Mesodermal cell (in vitro differentiated cells): ENCODE data around the gene MID1IP1.

ENCODE experiments used
- H3K27ac ChIP-seq: 2 replicates; pipeline ENCODE4 v1.7.0; 2013; ENCODE audit warnings: mild to moderate bottlenecking, low read depth, low read length, moderate library complexity; ENCODE audit not compliant: severe bottlenecking
- H3K36me3 ChIP-seq: 2 replicates; pipeline ENCODE4 v1.7.1; 2013; ENCODE audit warnings: mild to moderate bottlenecking, low read length, moderate library complexity; ENCODE audit not compliant: control insufficient read depth, insufficient read depth
- H3K4me1 ChIP-seq: one replicate; pipeline ENCODE4 v1.7.1; 2013; ENCODE audit warnings: mild to moderate bottlenecking, low read length; ENCODE audit not compliant: insufficient read depth, control insufficient read depth, poor library complexity, severe bottlenecking
- H3K4me3 ChIP-seq: 2 replicates; pipeline ENCODE4 v1.7.0; 2013; ENCODE audit warnings: low read length, control low read depth, mild to moderate bottlenecking; ENCODE audit not compliant: insufficient read depth, poor library complexity, severe bottlenecking; ENCODE audit errors: extremely low read depth
- H3K9me3 ChIP-seq: 2 replicates; pipeline ENCODE4 v1.7.1; 2013; ENCODE audit warnings: mild to moderate bottlenecking, low read length, moderate library complexity; ENCODE audit not compliant: control insufficient read depth
- WGBS, 2 experiments: methylation state at CpG; one replicate each; pipeline ENCODE4 v1.1.5; 2013; ENCODE audit warnings: missing lambda C conversion rate in 2 of 2; ENCODE audit not compliant: insufficient coverage in 2 of 2; 5-methylcytosine and 5-hydroxymethylcytosine counted together

Gene MID1IP1

GRCh38 chrX:38817004-38817703, 15.9 kb downstream of the MID1IP1 start:
- Histone ChIP-seq H3K27ac (peak overlapping the region; percentile 32), H3K4me1 (peaks cover 10% of the 10 kb centered on the region), H3K4me3 (no peak overlapping the region), H3K9me3 (peaks cover 5% of the 10 kb centered on the region), H3K36me3 (no peaks in the 10 kb centered on the region)
- WGBS, 2 experiments, result no CpG with 5 or more reads among the region's 2 CpGs

- H3K4me3 ChIP-seq, result no peak overlapping the region
- peaks cover 10% of the 10 kb centered on the region for H3K4me1 ChIP-seq
- H3K9me3 ChIP-seq, result no peaks in the 10 kb centered on the region
- H3K27ac ChIP-seq, result no peak overlapping the region
- H3K36me3 ChIP-seq, result no peaks in the 10 kb centered on the region
- 82% methylated on average over 1 of the region's 1 CpG; no CpG with 5 or more reads in 1 of the 2 experiments for WGBS, 2 experiments
Measured at GRCh38 chrX:38819163-38819562, 17.9 kb downstream of the MID1IP1 start.

- Histone ChIP-seq H3K4me1 (peaks cover 10% of the 10 kb centered on the region), H3K27ac (no peak overlapping the region), H3K4me3 (no peak overlapping the region), H3K9me3 (no peaks in the 10 kb centered on the region), H3K36me3 (no peaks in the 10 kb centered on the region)
- WGBS, 2 experiments, result no CpG with 5 or more reads among the region's 1 CpG
Measured at GRCh38 chrX:38819709-38820108, 18.4 kb downstream of the MID1IP1 start.

GRCh38 chrX:38820751-38821150, 19.5 kb downstream of the MID1IP1 start:
- Histone ChIP-seq H3K27ac (no peak overlapping the region), H3K9me3 (no peaks in the 10 kb centered on the region), H3K4me1 (peaks cover 10% of the 10 kb centered on the region), H3K36me3 (no peaks in the 10 kb centered on the region), H3K4me3 (no peak overlapping the region)
- WGBS, 2 experiments, result no CpG with 5 or more reads among the region's 2 CpGs

GRCh38 chrX:38824176-38824575, 22.9 kb downstream of the MID1IP1 start:
- Histone ChIP-seq H3K9me3 (no peaks in the 10 kb centered on the region), H3K27ac (no peak overlapping the region), H3K36me3 (no peaks in the 10 kb centered on the region), H3K4me1 (no peaks in the 10 kb centered on the region), H3K4me3 (no peak overlapping the region)
- WGBS, 2 experiments, result no CpG with 5 or more reads among the region's 2 CpGs

GRCh38 chrX:38831949-38832348, 30.7 kb downstream of the MID1IP1 start:
- H3K4me1 ChIP-seq, result no peaks in the 10 kb centered on the region
- no peaks in the 10 kb centered on the region for H3K36me3 ChIP-seq
- no CpG with 5 or more reads among the region's 2 CpGs for WGBS, 2 experiments
- no peaks in the 10 kb centered on the region for H3K9me3 ChIP-seq
- H3K27ac ChIP-seq, result no peak overlapping the region
- no peak overlapping the region for H3K4me3 ChIP-seq

GRCh38 chrX:38837389-38837788, 36.1 kb downstream of the MID1IP1 start:
- no peak overlapping the region for H3K27ac ChIP-seq
- 100% methylated on average over 1 of the region's 2 CpGs; no CpG with 5 or more reads in 1 of the 2 experiments for WGBS, 2 experiments
- H3K9me3 ChIP-seq, result no peaks in the 10 kb centered on the region
- no peaks in the 10 kb centered on the region for H3K36me3 ChIP-seq
- no peaks in the 10 kb centered on the region for H3K4me1 ChIP-seq
- no peak overlapping the region for H3K4me3 ChIP-seq

- H3K4me3 ChIP-seq, result no peak overlapping the region
- no CpG with 5 or more reads among the region's 3 CpGs for WGBS, 2 experiments
- no peaks in the 10 kb centered on the region for H3K4me1 ChIP-seq
- H3K9me3 ChIP-seq, result no peaks in the 10 kb centered on the region
- H3K36me3 ChIP-seq, result no peaks in the 10 kb centered on the region
- H3K27ac ChIP-seq, result no peak overlapping the region
Measured at GRCh38 chrX:38839277-38839676, 38.0 kb downstream of the MID1IP1 start.

- Histone ChIP-seq H3K27ac (no peak overlapping the region), H3K36me3 (no peaks in the 10 kb centered on the region), H3K9me3 (no peaks in the 10 kb centered on the region), H3K4me3 (no peak overlapping the region), H3K4me1 (no peaks in the 10 kb centered on the region)
- no CpG with 5 or more reads among the region's 1 CpG for WGBS, 2 experiments
Measured at GRCh38 chrX:38839944-38840343, 38.7 kb downstream of the MID1IP1 start.

GRCh38 chrX:38841750-38842149, 40.5 kb downstream of the MID1IP1 start:
- no peaks in the 10 kb centered on the region for H3K36me3 ChIP-seq
- no peaks in the 10 kb centered on the region for H3K4me1 ChIP-seq
- WGBS, 2 experiments, result no CpG with 5 or more reads among the region's 2 CpGs
- no peaks in the 10 kb centered on the region for H3K9me3 ChIP-seq
- no peak overlapping the region for H3K4me3 ChIP-seq
- no peak overlapping the region for H3K27ac ChIP-seq

- no peaks in the 10 kb centered on the region for H3K36me3 ChIP-seq
- no peaks in the 10 kb centered on the region for H3K9me3 ChIP-seq
- no peak overlapping the region for H3K27ac ChIP-seq
- no peaks in the 10 kb centered on the region for H3K4me1 ChIP-seq
- H3K4me3 ChIP-seq, result no peak overlapping the region
- WGBS, 2 experiments, result 80% methylated on average over 1 of the region's 4 CpGs; no CpG with 5 or more reads in 1 of the 2 experiments
Measured at GRCh38 chrX:38845426-38845825, 44.2 kb downstream of the MID1IP1 start.
